AG09319 (cell line): ENCODE data around the gene NSDHL.

Experiments used
- DNase-seq: peaks from one replicate; pipeline ENCODE4 v3.0.0-alpha.2; 2010; ENCODE audit warnings: low read depth; ENCODE audit errors: extremely low read depth
- CTCF ChIP-seq: IDR thresholded peaks from 2 replicates; pipeline ENCODE4 v1.5.1; 2011; ENCODE audit warnings: low read depth, mild to moderate bottlenecking, inconsistent platforms, low read length, moderate library complexity

NSDHL gene

GRCh38 chrX:152895724-152896420 lies 65.0 kb downstream of the NSDHL start:
- no peak for TF ChIP-seq CTCF
- DNase-seq: no peak

GRCh38 chrX:152896450-152896849 lies 65.6 kb downstream of the NSDHL start:
- DNase-seq: no peak
- no peak for TF ChIP-seq CTCF

- DNase-seq: no peak
Measured at GRCh38 chrX:152897222-152898131, 66.6 kb downstream of the NSDHL start, which contains the start of gene ZNF185. ZNF185 (plus strand) TSS chrX:152898067; CDS start chrX:152914490, 16,423 bp downstream.

DNA sequence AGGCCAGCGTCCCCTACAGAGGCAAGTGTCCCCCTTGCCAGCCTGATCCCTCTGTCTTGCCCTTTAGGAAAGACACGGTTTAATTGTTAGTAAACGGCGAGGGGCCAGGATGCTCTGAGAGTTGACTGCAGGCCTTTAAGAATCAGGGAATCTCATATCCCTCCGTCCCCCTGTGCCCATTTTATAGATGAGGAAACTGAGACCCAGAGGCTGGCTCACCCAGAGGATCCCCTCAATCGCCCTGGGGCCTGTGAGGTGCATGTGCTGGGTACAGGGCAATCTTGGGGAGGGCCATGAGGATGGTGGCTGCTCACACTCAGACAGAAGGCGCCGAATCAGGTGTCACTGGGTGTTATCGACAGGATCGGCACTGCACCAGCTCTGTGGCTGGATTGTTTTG lies 67.6 kb downstream of the NSDHL start:
- no peak for TF ChIP-seq CTCF
- no peak for DNase-seq

More at GRCh38 chrX:152897222-152898131, 66.6 kb downstream of the NSDHL start, which contains the start of gene ZNF185:
- no peak for TF ChIP-seq CTCF

DNA sequence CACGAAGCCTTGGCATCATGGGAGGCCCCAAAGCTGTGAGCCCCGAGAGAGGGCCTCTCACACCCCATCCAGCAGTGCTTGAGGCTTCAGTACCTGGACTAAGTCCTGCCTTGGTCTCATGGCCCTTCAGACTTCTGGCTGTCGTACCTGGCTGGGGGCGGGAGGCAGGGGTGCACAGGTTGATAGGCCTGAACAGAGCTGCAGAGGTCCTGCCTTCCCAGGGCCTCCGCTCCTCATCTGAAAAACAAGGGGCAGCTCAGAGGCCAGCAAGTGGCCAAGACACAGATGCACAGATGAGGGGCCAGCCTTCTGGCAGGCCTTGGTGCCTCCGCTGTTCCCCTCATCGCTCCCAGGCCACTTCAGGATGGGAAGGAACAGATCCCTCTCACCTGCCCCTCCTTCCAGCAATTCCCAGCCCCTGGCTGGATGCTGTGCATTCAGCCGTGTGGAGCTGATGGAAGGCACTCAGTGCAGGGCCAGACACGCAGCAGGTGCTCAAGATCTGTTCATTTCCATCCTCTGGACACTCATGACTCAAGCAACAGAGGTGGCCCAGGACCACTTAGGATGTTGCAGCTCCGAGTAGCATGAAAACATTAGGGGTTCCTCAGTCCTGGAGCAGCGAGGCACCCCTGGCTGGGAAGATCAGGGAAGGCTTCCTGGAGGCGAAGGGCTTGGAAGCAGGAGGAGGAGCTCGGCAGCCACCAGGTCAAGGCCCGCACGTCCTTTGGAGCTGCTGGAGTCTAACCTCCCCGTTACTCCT lies 68.4 kb downstream of the NSDHL start:
- no peak for TF ChIP-seq CTCF
- DNase-seq: no peak

GRCh38 chrX:152899874-152900719 lies 69.2 kb downstream of the NSDHL start:
- DNase-seq: no peak
- TF ChIP-seq CTCF: no peak
